ENCODE data around the gene TMPRSS7. TPM values are rescaled to one million over a fixed set of nuclear protein-coding genes. Genes with fewer than 3 reads are reported as not detected.
A peak's percentile ranks its signal among the peaks of the same experiment; 100 is the strongest.

TMPRSS7 gene
- total and polyA plus RNA-seq, 2 of the 8 experiments (the other 6 are each of a cell fraction or from before 2014, with no cell fraction given), result not detected

DNA sequence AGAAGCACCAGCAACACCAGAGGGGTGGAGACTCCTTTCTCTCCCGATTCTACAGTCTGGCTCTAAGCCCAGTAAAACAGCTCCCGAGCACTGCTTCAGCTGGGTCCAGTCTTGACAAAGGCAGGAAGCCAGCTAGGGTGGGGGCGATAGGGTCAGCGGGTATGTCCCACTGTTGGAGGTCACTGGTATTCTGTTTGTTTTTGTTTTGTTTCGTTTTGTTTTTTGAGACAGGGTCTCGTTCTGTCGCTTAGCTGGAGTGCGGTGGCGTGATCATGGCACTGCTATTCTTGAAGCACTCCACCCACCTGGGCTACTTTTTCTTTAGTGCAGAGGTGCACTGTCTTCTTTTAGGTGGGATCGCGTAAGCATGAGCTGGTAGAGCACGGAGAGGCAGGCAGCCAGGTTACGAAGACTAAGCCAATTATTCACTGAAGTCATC is 82.2 kb downstream of the TMPRSS7 start:
- TF ChIP-seq RFX5 (IDR thresholded peaks at IDR 0.05; ENCODE audit: borderline replicate concordance, low read depth, low read length), result no peak
- TF ChIP-seq KDM1A (IDR thresholded peaks at IDR 0.05; ENCODE audit: borderline replicate concordance, low read length), result no peak
- no peak for TF ChIP-seq SRF (IDR thresholded peaks at IDR 0.05; ENCODE audit: low read depth, low read length)
- no peak for TF ChIP-seq CBX8 (IDR thresholded peaks at IDR 0.05; ENCODE audit: borderline replicate concordance, low read depth, low read length)
- TF ChIP-seq SAP30 (IDR thresholded peaks at IDR 0.05; ENCODE audit: insufficient read depth, insufficient replicate concordance, low read length), result no peak
- TF ChIP-seq CTCF (IDR thresholded peaks at IDR 0.05; ENCODE audit: control extremely low read depth in 1 of 3, insufficient read depth in 1 of 3, low read depth in 1 of 3, low read length in 3 of 3), result no peak
- peak overlapping the region in 1 of 4 experiments; percentile 34; a peak in 1 of 7 replicates for H3K9ac ChIP-seq (replicated peaks in 1 of 4; ENCODE audit: extremely low read depth in 1 of 4, low read depth in 3 of 4, low read length in 3 of 4)
- ChIA-PET CTCF (ENCODE audit: partially characterized antibody) (interaction anchor here (0.6 to 1.7 kb wide), 8 partner anchors 7 to 217 kb away, joined by 3 to 11 read pairs (median 3); no protein-coding TSS in a partner anchor), POLR2A (ENCODE audit: partially characterized antibody) (interaction anchor here (1.1 kb wide), 1 partner anchor 12 kb away, joined by 3 read pairs; no protein-coding TSS in a partner anchor)
- H3K4me2 ChIP-seq (ENCODE audit: insufficient read depth in 1 of 2, low read depth in 2 of 2, low read length in 2 of 2), result no peak overlapping the region
- H3K27ac ChIP-seq (ENCODE audit: low read depth, low read length), result 0 out of 2 replicates have a peak overlapping the region, but pooled peaks have one; percentile 7
- no peaks in the 10 kb centered on the region for H3K79me1 ChIP-seq (ENCODE audit: low read depth, low read length)
- H3K56ac ChIP-seq (replicated peaks; ENCODE audit: insufficient read length, low read depth, low read length), result no peak overlapping the region
- 87% methylated on average over 13 of the region's 13 CpGs; no CpG with 5 or more reads in 1 of the 2 experiments for WGBS, 2 experiments (ENCODE audit: extremely low coverage in 1 of 2, insufficient coverage in 1 of 2, insufficient read length in 1 of 2, insufficient replicate concordance in 2 of 2, low coverage in 1 of 2, low lambda C conversion rate in 2 of 2, missing lambda C conversion rate in 1 of 2)
- no peak overlapping the region for H2AFZ ChIP-seq (ENCODE audit: low read length)
- peaks cover 0 to 4% (median 2%) of the 10 kb centered on the region in 4 experiments; a peak in 2 of 7 replicates for H3K4me1 ChIP-seq (replicated peaks in 1 of 4; ENCODE audit: control insufficient read depth in 3 of 4, insufficient read depth in 4 of 4, low read length in 3 of 4)
- H2AK5ac ChIP-seq (ENCODE audit: low read depth, low read length), result no peak overlapping the region
- H3K27me3 ChIP-seq (replicated peaks in 1 of 4; ENCODE audit: control insufficient read depth in 3 of 4, extremely low read depth in 1 of 4, insufficient read depth in 3 of 4, low read length in 3 of 4), result no peaks in the 10 kb centered on the region
- no peaks in the 10 kb centered on the region for H3K79me2 ChIP-seq (ENCODE audit: control insufficient read depth in 1 of 2, insufficient read depth in 2 of 2, low read length in 2 of 2)
- H2BK20ac ChIP-seq (ENCODE audit: low read length), result no peak overlapping the region
- no peak overlapping the region for H3K18ac ChIP-seq (ENCODE audit: extremely low read depth, low read length)
- no peak overlapping the region for H3K14ac ChIP-seq (ENCODE audit: insufficient read length)
- no peak overlapping the region for H2BK12ac ChIP-seq (ENCODE audit: low read depth, low read length)
- H3K23me2 ChIP-seq (ENCODE audit: low read depth, low read length), result no peaks in the 10 kb centered on the region
- no peak overlapping the region for H4K5ac ChIP-seq (ENCODE audit: insufficient read length, low read depth, low read length)
- H3K23ac ChIP-seq (ENCODE audit: insufficient read length), result no peak overlapping the region
- peaks cover 0 to 8% (median 3%) of the 10 kb centered on the region in 4 experiments; a peak in 5 of 8 replicates for H3K36me3 ChIP-seq (ENCODE audit: control insufficient read depth in 2 of 4, insufficient read depth in 4 of 4, low read length in 3 of 4)
- no peak overlapping the region for H2BK120ac ChIP-seq (replicated peaks; ENCODE audit: low read depth, low read length)
- H4K20me1 ChIP-seq (replicated peaks in 1 of 2; ENCODE audit: control insufficient read depth in 1 of 2, insufficient read depth in 2 of 2, low read length in 2 of 2), result no peaks in the 10 kb centered on the region
- H2BK5ac ChIP-seq (ENCODE audit: low read depth, low read length), result no peak overlapping the region
- no peaks in the 10 kb centered on the region for H3K9me3 ChIP-seq (ENCODE audit: insufficient read depth in 2 of 2, low read depth in 1 of 2, low read length in 1 of 2)
- no peak overlapping the region for H2BK15ac ChIP-seq (ENCODE audit: low read length)
- FAIRE-seq (no peak), DNase-seq (ENCODE audit: low read depth in 1 of 2, low spot score in 2 of 2) (no peak)
- no peak overlapping the region for H3K4ac ChIP-seq (replicated peaks; ENCODE audit: insufficient read length, low read depth, low read length)
- no peak overlapping the region for H4K8ac ChIP-seq (ENCODE audit: extremely low read depth, insufficient read depth, low read length)
- H3K4me3 ChIP-seq (ENCODE audit: extremely low read depth in 1 of 4, insufficient read depth in 2 of 4, low read depth in 3 of 4, low read length in 4 of 4), result no peak overlapping the region
- H4K91ac ChIP-seq (replicated peaks; ENCODE audit: insufficient read length, low read length), result no peak overlapping the region
